Left colon (tissue), 2 donors: ENCODE measurements around the gene RAD9A. TPM values are rescaled to one million over a fixed set of nuclear protein-coding genes. Genes with fewer than 3 reads are reported as not detected.

ENCODE experiments used
- ATAC-seq: fragments of 200-7000 bp; cut with Tn5 transposase; one replicate; pipeline ENCODE4 v1.9.1; 2020; ENCODE audit warnings: mild to moderate bottlenecking, moderate library complexity
- DNase-seq, 2 donors: peaks; one replicate each; pipeline ENCODE4 v3.0.0-alpha.2; 2020
- intact Hi-C, 2 donors: fragments of 100-400 bp; cut with DNase I in 1 of 2; cut with micrococcal nuclease in 1 of 2; formaldehyde crosslinking; loops; one replicate each; pipeline versions ENCODE4 v1.11.2 to v1.14.0; 2022; cut with DNase I, micrococcal nuclease
- total RNA-seq, 2 donors: library from RNA; stranded (reverse); fragmentation: NEBNext Ultra II Directional; extraction: Animal tissue kit (Norgen Biotek cat#: 25700); gene quantifications; one replicate each; pipeline ENCODE4 v1.2.1, GENCODE V29; 2021
- donor health status: DM: no; HTN: no; CAD: no.
- donor health status: DM: yes; HTN: yes; CAD: no.

The RAD9A gene
- total RNA-seq, 2 donors from 2014 or later, result 27.4 to 40.6 TPM

DNA sequence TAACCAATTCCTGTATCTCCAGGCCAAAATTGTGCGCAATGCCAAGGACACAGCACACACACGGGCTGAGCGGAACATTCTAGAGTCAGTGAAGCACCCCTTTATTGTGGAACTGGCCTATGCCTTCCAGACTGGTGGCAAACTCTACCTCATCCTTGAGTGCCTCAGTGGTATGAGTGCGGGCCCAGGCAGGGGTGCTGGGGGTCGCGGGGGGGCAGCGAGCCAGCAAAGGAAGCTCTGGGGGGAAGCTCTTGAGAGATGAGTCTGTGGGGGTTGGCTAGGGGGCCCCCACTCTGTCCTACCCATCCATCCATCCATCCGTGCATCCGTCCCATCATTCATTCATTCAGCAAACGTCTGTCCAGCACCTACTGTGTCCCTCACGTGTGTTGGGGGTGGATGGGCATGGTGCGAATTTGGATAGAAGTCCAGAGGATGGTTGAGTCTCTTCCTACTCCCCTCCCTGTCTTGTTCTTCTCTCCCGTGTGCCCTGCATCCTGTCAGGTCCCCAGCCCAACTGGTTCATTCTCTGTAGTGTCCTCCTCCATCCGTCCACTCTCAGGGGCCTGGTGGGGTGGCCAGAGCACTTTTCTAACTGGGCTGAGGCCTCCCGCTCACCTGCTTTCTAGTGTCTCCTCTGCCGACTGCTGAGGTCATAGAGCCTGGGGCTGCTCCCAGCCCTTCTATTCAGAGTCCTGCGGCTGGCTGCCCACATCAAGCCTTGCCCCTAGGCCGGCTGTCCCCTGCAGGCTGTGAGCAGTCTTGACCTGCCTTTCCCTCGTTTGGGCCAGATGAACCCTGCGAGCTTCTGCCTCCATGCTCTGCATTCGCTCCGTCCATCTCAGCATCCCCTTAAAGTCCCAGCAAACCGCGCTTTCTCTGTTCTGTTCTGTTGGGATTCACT, 39.8 kb downstream of the RAD9A start:
- ATAC-seq (no peak), DNase-seq (no peak)
- intact Hi-C loops, result no loop called here

DNA sequence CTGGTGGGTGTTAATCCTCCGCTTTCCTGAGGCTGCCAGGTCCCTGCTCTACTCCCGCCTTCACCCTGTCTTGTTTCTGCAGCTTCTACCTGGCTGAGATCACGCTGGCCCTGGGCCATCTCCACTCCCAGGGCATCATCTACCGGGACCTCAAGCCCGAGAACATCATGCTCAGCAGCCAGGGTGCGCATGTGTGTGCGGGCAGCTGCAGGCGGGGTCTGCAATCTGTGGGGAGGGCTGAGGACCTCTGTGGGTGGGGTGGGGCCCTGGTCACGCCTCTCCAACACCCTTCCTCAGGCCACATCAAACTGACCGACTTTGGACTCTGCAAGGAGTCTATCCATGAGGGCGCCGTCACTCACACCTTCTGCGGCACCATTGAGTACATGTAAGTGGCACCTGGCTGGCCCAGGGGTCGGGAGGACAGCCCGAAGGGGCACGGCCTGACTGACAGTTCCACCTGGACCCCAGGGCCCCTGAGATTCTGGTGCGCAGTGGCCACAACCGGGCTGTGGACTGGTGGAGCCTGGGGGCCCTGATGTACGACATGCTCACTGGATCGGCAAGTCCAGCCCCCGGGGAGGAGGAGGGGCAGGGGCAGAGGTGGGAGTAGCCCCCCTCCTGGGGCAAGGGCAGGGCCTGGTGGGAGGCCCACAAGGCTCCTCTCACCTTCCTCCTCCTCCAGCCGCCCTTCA, 41.0 kb downstream of the RAD9A start:
- ATAC-seq (no peak), DNase-seq (no peak)
- intact Hi-C loops, result no loop called here

DNA sequence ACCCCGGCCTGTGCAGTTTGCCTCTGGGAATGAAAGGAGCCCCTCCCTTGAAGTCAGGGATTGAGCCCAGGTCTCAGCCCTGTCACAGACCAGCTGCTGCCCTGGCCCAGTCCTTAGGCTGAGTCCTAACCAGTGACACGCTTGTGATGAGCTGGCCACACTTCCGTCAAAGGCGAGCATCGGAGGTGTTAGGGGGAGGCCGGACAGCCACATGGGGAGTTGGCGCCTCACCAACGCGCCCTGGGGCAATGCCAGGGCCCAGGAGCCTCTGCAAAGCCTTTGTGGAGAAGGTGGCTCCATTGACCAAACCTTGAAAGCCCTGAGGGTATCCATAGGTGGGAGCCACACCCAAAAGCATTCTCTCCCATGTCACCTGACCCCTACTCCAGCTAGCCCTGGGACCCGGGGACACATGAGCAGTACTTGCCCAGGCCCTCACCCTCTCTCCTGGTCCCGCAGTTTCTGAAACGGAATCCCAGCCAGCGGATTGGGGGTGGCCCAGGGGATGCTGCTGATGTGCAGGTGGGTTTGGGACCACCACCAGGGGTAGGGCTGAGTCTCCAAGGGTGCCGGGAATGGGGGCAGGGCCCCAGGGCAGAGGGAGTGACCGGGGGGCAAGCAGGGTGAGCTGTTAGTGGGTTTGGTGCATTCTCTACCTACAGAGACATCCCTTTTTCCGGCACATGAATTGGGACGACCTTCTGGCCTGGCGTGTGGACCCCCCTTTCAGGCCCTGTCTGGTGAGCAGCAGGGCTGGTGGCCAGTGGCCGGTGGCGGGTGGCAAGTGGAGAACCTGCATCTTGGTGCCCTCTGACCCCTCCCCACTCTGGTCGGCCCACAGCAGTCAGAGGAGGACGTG, 42.0 kb downstream of the RAD9A start:
- no peak for DNase-seq
- intact Hi-C loops, result no loop called here
- no peak for ATAC-seq

DNA sequence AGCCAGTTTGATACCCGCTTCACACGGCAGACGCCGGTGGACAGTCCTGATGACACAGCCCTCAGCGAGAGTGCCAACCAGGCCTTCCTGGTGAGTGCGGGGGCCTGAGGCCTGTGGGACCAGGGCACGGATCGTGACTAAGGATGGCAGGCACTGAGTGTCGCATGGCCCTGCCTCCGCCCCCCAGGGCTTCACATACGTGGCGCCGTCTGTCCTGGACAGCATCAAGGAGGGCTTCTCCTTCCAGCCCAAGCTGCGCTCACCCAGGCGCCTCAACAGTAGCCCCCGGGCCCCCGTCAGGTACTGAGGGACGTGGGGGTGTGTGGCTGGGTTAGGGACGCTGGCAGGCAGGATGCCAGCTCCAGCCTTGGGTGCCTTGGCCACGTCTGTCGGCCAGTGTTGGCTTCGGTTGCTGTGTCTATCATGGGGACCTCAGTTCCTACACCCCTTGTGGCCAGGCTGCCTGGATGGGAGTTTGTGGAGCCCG, 42.7 kb downstream of the RAD9A start:
- DNase-seq (no peak), ATAC-seq (no peak)
- intact Hi-C loops, result no loop called here

DNA sequence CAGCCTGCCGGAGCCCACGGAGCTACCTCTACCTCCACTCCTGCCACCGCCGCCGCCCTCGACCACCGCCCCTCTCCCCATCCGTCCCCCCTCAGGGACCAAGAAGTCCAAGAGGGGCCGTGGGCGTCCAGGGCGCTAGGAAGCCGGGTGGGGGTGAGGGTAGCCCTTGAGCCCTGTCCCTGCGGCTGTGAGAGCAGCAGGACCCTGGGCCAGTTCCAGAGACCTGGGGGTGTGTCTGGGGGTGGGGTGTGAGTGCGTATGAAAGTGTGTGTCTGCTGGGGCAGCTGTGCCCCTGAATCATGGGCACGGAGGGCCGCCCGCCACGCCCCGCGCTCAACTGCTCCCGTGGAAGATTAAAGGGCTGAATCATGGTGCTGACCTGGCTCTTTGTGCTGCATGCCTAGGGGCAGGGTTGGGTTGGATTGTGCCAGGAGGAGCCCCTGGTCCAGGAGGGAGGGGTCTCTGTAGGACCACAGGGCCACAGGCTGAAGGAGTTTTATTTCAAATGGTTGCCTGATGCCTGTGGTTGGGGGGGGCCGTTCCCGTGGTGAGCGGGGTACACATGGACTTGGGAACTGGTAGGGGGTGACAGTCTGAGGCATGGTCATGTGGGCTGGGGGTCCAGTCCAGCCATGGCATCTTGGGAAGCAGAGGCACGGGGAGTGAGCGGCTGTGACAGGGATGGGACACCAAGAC, 43.4 kb downstream of the RAD9A start:
- no peak for DNase-seq
- intact Hi-C loops, result no loop called here

DNA sequence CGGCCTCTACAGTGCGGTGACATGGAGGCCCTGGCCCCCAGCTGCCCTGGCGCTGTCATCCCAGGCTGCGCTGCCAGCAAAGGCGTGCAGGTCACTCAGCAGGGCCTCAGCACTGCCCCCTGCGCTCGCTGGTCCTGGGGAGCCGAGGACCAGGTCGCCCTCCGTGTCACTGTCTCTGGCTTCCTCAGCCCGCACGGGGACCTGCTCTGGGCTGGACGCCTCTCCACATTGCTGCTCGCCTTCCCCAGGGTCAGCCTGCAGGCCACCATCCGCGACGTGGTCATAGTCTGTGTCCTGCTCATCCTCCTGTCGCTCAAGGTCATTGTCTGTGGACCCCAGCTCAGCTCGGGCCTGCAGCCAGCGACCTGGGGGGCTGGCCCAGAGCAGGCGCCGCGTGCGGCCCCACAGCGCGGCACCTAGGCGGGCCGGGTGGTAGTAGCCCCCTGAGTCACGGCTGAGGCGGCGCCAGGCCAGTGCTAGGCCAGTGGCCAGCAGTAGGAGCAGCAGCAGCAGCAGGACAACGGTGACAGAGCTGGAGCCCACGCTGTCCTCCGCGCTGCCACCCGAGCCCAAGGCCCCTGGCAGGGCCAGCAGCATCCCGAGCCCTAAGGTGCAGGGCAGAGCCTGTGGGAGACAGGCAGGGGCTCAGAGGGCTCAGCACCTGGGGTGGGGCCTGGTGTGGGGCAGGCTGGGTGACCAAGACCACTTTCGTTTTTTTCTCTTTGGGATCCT, 44.1 kb downstream of the RAD9A start:
- no peak for DNase-seq
- intact Hi-C loops, result no loop called here
- peak; percentile 1 for ATAC-seq

More for the DNA sequence above, 43.4 kb downstream of the RAD9A start:
- ATAC-seq, result no peak

DNA sequence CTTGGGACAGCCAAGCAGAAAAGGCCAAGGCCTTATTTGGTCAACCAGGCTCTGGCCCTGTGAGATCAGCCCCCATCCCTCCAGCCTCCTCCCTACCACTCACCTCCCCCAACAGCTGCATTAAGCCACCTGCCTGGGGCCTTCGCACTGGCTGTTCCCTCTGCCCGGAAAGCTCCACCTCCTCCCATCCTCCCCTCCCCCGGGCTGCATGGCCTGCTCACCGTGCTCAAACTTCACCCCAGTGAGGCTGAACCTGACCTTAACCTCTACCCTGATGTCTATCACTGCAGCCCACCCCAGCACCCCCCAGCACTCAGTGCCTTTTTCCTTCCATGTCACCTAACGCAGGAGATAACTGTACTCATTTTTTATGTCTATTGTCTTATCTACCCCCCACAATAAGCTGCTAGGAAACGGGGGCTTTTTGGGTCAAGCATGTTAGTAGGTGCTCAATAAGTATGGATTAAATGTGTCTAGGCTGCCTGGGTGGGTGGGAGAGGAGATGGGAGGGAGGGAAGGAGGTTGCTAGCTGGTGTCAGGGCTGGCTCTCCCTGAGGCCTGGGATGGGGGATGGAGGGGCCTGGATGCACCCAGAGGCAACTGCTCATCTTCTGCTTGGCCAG, 44.8 kb downstream of the RAD9A start:
- DNase-seq (peak; percentile 66 to 76), ATAC-seq (peak; percentile 24)
- intact Hi-C loops, result no loop called here

DNA sequence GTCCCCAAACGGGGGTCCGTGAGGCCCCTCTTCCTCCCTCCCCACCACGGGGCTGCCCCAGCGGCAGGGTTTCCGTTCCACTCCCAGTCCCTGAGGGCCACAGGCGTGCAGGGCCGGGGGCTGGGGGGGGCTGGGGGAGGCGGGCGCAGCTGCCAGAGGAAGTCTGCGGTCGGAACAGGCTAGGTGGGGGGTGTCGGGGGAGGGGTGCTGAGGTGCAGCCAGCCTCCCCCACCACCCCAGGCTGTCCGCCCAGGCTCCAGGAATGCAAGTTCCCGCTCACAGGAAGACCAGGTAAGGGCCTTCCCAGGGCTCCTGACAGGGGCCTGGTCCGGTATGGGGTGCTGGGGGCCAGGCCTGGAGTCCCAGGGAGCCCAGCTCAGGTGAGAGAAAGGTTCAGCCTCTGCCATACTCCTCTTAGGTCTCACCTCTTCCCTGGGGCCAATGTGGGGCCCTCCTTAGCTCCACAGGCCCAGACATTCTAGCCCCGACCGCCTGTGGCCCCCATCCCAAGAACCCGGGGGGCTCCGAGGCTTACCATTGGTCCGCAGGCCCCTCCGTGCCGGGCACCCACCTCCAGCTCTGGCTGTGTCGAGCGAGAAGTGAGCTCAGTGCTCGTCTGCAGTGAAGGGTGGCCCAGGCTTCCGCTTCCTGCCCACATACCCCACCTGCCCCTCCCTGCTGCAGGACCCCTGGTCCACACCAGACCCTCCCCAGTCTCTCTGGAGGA, 45.5 kb downstream of the RAD9A start, which contains the start of gene PTPRCAP:
Gene PTPRCAP (minus strand): TSS at position 601 of the 727 bp plus-strand sequence. CDS start 63 bp downstream, at position 538.
- intact Hi-C loops, result no loop called here
- ATAC-seq, result peak; percentile 12
- peak in 1 of 2 donors; percentile 69 for DNase-seq

DNA sequence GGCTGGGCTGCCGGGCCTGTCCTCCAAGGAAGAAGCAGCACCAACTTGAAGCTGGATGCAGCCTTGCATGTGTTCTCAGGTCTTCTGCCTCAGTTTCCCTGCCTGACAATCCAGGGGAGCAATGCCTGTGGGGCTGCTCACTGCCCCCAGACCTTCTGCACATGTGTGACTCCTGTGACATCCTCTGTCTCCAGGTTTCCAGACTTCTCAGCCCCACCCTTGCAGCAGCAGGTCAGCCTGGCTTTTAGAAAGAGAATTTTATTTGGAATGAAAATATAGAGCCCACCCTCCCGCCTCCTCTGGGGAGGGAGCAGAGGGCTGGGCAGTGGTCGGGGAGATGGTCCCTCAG, 46.0 kb downstream of the RAD9A start:
- intact Hi-C loops, result no loop called here
- no peak for DNase-seq
- no peak for ATAC-seq

DNA sequence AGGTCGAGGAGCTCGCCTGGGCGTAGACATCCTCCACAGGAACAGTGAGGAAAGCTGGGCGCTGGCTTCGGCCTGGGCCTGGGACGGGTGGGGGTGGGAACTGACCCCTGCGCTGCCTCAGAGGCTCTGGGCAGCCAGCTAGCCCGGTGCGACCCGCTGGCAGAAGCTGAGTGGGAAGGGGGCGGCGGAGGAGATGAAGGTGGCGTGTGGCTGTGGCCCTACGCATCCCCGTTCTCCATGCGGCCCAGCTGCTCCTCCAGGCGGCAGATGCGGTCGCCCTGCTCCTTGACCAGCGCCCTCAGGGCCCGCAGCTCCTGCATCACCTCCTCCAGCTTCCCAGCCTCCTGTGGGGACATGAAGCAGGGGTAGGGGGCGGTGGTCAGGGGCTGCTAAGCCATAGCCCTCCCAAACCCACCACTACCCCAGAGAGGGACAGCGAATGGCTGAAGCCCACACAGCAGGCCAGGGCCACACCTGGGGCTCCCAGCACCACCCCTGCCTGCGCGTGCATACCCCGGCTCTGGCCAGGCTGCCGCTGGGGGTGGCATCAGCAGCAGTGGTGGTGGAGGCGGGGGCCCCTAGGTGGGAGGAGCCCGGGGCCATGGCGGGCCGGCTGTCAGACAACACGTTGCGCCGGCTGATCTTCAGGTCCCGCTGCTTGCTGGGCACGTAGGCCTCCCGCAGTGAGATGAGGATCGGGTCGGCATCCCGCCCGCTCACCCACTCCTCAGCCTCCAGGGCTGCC, 46.5 kb downstream of the RAD9A start:
- intact Hi-C loops, result no loop called here
- peak in 1 of 2 donors; percentile 67 for DNase-seq
- ATAC-seq, result no peak

DNA sequence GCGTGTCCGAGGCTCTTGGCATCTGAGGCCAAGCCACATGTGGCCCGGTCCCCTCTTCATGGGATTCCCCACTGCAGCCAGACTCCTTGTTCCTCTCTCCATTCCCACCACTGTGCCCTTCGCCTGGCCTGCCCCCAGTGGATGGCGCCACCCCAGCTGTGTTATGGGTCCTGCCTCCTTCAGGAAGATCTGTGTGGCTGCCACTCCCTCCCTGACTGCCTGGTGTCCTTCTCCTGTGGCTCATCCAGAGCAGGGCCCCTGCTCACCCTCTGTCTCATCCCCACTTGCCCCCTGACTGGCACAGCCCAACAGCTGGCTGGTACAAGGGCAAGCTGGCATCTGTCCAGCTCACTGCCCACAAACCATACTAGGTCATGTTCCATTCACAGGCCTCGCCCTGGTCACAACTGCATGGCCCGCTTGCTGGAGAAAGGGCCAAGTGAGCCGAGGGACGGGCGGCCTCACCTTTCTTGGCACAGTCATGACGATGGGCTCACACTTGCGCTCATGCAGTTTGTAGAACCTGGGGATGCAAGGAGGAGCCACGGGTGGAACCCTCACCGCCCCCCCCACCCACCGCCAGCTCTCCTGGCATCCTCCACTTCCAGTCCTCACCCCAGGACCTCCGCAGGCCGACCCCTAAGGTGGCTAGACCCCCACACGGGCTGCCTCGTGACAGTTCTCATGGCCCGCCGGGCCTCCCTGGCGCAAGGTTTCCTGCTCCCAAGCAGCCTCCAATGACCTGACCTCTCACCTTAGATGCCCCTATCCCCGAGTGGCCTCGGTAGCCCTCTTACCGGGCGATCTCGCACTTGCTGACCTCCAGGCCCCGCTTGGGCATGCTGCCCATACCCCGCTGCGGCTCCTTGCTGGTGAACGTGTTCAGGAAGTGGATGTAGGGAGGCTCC, 47.8 kb downstream of the RAD9A start:
- ATAC-seq (peak; percentile 19), DNase-seq (no peak)
- intact Hi-C loops, result no loop called here

DNA sequence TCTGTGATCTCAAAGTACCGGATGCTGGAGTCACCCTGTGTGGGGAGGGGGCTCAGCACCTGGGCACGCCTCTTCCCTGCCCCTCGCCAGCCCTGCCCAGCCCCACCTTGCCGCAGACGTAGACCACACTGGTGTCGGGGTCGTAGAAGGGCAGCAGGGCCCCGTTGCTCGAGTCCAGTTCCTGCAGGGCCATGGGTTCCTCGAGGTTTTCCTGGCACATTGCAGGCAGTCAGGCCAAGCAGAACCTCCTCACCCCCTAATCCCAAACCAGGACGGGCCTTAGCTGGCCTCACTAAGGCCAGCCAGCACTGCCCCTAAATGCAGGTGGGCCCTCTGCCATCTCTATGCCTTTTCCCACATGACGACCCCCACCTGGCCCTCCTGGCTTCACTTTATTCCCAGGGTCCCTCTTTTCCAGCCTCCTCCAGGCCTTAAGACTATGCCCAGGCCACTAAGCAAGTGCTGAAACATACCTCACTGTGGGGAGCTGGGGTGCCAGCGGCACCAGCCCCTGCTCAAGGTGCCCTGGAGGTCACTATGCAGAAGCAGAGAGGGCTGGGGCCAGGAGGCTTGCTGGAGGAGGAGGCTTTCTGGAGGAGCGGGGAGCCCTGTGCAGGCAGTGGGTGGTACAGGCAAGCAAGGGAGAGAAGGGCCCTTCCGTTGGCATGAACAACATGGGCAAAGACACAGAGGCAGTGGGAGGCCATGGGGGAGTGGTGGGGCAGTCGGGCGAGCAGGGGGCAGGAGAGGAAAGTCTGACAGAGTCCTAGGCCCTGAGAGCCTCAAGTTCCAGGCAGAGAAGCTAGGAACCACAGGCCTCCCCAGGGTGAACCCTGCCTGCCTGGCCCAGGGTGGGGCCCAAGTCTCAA, 48.7 kb downstream of the RAD9A start:
- intact Hi-C loops, result no loop called here
- ATAC-seq (no peak), DNase-seq (no peak)

DNA sequence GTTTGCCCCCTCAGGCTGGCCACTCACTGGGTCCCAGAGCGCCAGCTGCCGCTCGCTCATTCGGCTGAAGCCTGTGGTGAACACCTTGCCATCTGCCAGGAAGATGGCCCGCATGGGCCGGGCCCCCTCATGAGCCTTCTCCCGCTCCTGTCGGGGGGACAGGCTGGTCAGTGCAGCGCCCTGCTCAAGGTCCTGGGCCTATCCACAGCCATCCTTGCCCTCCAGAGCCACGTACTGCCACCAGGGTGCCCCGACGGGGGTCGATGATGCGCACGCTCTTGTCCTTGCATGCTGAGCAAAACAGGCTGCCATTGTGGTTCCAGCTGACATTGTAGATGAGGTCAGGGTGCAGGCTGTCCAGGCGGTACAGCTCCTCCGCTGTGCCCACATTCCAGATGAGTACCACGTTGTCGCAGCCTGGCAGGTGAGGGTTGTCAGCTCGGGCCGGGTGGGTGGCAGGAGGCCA, 49.3 kb downstream of the RAD9A start:
- no peak for DNase-seq
- intact Hi-C loops, result no loop called here
- ATAC-seq, result no peak

DNA sequence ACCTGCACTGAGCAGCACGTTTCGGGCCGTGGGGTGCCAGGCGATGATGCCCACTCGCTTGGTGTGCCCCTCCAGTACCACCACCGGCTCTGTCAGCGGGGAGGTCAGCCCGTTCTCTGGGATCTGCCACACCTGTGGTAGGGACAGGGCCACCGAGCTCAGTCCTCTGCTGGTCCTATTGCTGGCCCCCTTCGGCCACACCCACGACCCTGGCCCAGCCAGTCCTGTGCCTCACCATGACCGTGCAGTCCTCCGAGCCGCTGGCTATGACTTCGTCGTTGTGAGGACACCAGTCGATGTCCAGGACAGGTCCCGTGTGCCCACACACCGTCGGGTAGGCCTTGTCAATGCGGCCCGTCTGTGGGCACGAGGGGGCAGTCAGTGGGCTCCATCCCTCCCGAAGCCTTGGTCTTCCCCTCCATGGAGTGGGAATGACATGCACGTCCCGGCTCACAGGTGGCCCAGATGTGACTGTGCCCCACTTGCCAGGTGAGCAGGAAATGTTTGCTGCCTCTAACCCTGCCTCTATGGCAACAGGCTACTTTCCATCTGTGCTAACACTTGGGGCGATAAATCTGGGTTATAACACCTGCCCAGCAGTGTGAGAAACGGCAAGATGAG, 50.1 kb downstream of the RAD9A start:
- ATAC-seq, result no peak
- intact Hi-C loops, result no loop called here
- DNase-seq, result no peak
